HuH-7 (cell line): ENCODE measurements around the gene VAPB.
A peak's percentile ranks its signal among the peaks of the same experiment; 100 is the strongest.

Experiments used
- DNase-seq: peaks from one replicate; pipeline ENCODE4 v3.0.0; 2011; ENCODE audit warnings: low spot score

Gene VAPB

GRCh38 chr20:58463256-58463655, 74.2 kb downstream of the VAPB start:
- DNase-seq: no peak

- no peak for DNase-seq
These were observed 75.8 kb downstream of the VAPB start for GRCh38 chr20:58464838-58465237.

GRCh38 chr20:58466095-58466708, 77.2 kb downstream of the VAPB start:
- no peak for DNase-seq

DNA sequence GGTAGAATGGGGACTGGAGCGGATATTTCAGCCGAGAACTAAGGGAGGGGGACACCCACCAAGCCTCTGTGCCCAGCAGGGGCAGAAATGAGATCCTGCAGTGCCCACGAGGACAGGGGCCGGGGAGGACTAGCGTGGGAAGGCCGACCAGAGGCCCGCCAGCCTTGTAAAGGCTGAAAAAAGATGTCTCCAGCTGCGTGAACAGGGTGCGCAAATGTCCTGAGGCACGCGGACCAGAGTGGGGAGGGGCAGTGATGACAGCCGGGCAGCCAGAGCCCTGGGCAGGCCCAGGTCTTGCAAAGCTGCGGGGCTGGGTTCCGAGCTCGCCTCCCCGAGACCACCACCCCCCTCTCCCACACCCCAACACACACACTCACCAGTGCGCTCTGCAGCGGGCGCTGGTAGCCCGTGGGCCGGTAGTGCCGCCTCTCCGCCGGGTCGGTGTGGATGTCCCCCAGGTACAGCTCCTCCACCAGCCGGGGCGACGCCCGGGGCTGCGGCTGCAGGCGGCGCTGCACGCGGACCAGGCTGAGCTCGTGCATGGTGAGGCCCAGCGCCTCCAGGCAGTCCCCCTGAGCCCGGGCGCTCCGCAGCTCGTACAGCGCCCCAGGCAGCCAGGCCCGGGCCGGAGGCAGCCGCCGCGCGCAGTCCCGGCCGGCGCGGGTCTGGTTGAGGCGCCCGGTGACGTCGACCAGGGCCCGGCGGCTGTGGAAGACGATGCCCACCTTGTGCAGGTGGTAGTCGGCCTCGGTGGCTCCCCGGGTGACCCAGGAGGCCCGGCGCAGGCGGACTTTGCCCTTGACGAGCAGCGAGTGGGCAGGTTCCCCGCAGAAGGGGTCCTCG, 77.9 kb downstream of the VAPB start:
- no peak for DNase-seq

GRCh38 chr20:58467572-58468527, 78.8 kb downstream of the VAPB start:
- DNase-seq: no peak

- no peak for DNase-seq
These were observed 80.6 kb downstream of the VAPB start for GRCh38 chr20:58469616-58470015.

- DNase-seq: no peak
These were observed 81.5 kb downstream of the VAPB start for GRCh38 chr20:58470336-58471192.

GRCh38 chr20:58471193-58472164, 82.5 kb downstream of the VAPB start:
- DNase-seq: no peak

- no peak for DNase-seq
These were observed 83.4 kb downstream of the VAPB start for GRCh38 chr20:58472273-58473018.

- no peak for DNase-seq
These were observed 84.7 kb downstream of the VAPB start for GRCh38 chr20:58473453-58474425.

DNA sequence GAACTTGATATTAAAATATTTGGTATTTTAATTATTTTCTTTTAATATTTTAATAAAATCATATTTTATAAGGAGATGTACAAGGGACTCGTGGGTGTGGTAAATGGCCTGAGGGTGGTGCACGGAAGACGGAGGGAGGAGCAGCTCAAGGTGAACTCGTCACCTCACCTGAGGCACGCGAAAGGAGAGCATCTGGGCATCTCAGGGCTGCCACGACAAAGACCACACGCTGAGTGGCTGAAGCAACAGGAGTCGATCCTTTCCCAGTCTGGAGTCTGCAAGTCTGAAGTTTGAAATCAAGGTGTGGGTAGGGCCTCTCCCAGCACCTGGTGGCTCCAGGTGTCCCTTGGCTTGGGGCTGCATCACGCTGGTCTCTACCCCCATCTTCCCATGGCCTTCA, 86.4 kb downstream of the VAPB start:
- no peak for DNase-seq

DNA sequence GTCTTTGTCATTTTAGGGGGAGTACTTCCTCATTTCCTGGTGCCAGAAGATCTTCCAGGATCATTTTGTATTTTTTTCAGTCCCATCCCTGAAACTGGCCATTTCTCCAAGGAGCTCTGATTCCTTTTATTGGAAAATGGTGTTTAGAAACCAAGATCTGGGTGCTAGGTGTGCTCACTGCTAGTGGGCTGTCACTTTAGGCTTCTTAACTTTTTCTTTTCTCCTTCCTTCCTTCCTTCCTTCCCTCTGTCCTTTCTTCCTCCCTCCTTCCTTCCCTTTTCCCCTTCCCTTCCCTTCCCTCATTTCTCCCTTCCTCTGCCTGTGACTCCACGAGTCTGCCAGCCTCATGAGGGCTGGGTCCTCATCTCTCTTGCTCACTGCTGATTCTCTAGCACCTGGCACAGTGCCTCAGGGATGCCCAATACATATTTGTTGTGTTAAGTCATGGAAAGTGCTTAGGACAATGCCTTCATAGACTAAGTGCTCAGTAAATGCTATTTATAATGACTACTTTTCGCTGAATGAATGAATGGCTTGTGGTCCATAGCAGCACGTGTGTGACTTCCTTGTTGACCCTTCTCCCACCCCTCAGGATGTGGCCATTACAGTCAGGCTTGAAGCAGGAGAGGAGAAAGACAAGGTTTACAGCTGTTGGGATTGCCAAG, 89.2 kb downstream of the VAPB start:
- DNase-seq: no peak

- DNase-seq: no peak
These were observed 90.9 kb downstream of the VAPB start for GRCh38 chr20:58479726-58480440.

DNA sequence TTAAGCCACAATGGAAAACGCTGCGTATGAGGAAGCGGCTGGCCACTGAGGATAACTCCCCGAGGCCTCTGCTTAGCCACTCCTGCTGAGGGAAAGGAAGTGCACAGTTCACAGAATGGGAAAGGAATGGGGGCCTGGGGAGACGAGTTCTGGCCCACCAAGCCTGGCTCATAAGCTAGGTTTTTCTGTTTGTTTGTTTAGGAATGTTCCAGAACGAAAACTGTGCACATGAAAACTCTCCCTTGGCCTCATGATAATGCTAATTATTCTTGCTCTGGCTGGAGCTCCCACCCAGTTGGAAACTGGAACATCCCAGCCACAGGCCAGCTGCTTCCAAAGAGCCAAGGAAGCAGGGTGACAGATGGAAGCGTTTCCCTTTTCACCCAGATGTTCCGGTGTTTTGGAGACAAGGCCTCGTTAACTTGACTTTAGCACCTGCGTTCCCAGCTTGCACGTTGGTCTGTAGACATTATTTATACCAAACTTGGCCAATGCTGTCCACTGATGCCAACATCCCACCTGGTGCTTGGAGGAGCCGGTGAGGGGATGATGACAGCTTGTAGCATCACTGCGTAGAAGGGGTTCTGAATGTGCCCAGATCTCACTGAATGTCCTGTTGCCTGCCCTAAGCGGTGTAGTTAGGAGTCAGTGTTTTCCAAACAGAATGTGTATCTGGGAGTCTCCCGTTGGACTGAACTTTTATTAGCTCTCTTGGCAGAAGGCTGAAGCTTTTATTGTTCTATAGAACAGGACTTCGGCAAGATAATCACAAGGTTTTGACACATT, 91.7 kb downstream of the VAPB start:
- DNase-seq: no peak

DNA sequence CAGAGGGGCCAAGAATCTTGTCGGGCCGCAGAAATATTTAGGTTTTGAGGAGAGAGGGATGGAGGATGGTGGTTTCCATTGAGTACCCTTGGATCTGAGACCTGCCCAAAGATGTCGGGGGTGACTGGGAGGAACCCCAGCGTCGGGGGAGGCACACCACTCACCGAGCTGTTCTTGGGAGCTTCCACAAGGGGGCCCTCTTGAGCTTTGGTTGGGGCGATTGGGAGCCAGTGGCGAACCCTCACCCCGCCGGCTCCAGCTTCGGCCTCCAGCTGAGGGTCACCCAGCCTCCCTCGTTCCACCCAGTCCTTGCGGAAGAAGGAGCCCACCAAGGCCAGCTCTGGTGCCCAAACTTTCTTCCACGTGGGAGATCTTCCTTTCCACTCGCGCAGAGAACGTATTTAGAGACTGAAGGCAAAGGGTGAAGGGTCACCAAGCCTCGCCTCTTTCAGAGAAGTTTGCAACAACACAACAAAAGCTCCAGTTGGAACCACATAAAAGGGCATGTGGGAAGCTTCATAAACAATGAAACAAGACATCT, 92.5 kb downstream of the VAPB start:
- peak; percentile 79 for DNase-seq

GRCh38 chr20:58482416-58482815, 93.4 kb downstream of the VAPB start:
- DNase-seq: no peak
